Smooth muscle cell of the brain vasculature (primary cell): ENCODE data around the gene RBM43.
"Not testable (repeated sequence)": the region's sequence is repeated elsewhere in the genome, so short reads cannot be mapped to it uniquely, and the experiment has no call there.

Experiments used
- DNase-seq: peaks from one replicate; pipeline ENCODE4 v3.0.0-alpha.2; 2012; ENCODE audit warnings: low read depth, low spot score

Gene RBM43

DNA sequence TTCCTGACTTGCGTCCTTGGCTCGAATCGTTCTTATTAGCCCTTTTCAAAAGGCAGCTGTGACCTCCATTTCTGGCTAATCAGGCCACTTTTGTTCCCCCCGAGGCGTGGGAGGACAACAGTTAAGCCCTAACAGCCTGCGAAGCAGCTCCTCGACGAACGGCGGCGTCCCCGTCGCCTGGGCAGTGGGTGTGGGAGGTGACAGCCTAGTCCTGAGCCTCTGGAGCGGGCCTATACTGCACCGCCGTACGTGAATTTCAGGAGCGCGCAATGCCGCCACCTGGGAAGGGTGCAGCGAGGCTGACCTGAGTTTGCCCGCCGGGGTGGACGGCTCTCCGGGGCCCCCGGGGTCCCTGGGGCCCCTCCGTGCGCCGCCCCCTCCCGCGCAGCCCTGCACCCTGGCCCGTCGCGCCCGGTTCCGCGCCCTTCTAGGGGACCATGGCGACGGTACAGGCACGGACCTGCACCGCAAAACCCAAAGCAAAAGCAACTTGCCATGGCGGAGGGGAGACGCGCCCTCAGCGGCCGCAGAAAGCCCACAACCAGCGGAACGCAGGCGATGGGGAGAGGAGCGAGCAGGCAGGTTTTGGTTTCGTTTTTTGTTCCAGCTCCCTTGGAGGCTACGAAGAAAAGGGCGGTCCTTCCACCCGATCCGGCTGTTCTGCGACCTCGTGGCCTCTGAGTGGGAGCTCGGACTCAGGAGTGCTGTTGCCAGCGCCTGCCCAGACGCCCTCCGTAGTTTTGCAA, at the start of gene RBM43:
Gene RBM43 (minus strand): TSS at position 633 of the 746 bp plus-strand sequence. CDS start 136 bp downstream, at position 497.
- DNase-seq = peak; percentile 72

DNA sequence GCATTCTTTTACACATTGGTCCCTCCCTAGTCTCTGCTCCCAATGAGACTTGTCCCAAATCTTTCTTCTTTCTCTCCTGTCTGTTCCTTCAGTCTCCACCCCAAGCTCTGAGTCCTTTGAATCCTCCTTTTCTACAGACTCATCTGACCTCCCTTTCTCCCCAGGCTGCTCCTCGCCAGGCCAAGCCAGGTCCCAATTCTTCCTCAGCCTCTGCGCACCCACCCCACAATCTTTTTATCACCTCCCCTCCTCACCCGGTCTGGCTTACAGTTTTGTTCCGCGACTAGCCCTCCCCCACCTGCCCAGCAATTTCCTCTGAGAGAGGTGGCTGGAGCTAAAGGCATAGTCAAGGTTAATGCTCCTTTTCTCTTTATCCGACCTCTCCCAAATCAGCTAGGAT, 48.6 kb upstream of the RBM43 start:
- not testable (repeated sequence) for DNase-seq

DNA sequence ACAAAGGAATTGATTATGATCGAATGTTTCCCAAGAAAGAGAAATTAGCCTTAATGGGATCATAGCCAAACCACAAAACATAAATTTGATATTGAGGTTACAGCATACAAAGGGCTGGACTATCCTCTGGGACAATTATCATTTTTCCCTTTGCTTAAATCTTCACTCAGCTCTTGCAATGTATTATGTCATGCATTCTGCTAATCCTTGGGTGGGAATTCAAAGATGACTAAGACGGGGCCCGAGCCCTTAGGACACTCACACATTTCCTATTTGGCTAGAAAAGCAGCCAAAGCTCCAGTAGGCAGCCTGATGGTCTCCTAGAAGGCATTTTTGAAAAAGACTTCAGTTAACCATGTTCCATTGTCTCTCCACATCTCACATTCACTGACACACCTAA, 45.0 kb upstream of the RBM43 start:
- no peak for DNase-seq

DNA sequence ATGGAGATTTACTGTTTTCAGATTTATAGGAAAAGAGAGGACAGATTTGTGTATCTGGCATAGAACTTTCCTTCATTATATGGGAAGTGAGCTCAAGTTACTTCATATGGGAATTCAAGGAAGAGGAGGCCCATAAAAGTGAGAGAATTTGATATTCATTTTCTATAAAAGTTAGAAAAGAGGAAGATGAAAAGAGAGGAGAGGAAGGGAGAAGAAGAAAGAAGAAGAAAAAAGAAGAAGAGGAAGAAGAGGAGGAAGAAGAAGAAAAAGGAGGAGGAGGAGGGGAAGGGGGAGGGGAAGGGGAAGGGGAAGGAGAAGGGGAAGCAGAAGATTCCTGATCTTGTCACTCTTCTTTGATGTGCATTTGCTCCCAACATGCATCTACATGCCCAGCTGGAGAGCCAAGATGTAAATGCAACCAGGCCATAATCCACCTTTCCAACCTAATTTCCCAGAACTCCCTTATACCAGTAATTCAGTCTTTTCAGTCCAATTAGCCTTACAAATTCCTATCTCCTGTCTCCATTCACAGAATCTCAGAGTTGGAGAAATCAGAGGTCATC, 43.5 kb upstream of the RBM43 start:
- no peak for DNase-seq

DNA sequence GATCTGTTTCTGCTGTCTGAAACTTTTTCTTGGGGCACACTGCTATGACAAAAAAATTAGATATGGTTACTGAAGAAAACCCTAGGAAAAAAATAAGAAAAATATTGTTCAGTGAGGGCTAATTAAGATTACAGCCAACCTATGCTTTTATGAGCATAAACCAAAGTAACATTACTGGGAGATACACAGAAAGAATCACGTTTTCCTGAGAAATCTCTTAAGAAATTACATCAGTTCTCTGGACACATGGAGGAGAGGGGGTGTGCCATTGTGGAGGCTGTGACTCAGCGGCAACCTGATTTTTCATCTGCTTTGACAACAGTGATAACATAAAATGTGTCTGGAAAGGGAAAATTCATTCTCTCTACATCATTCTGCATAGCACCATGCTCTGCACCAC, 41.2 kb upstream of the RBM43 start:
- no peak for DNase-seq

DNA sequence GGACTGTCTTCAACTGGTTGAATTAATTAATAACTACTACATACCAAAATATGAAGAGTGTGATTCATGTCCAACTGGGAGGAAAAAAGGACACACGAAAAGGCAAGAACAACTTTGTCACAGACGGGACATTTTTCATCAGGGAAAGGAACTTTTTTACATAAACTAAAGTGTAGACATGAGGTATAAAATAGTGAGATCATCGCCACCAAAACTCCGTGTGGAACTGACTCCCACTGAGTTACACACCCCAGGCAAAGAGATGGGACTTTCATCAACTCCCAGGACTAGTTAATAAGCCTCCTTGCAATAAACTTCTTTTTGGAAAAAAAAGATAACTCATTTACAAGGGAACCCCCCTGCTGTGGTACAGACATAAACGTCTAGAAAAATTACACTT, 40.7 kb upstream of the RBM43 start:
- no peak for DNase-seq

DNA sequence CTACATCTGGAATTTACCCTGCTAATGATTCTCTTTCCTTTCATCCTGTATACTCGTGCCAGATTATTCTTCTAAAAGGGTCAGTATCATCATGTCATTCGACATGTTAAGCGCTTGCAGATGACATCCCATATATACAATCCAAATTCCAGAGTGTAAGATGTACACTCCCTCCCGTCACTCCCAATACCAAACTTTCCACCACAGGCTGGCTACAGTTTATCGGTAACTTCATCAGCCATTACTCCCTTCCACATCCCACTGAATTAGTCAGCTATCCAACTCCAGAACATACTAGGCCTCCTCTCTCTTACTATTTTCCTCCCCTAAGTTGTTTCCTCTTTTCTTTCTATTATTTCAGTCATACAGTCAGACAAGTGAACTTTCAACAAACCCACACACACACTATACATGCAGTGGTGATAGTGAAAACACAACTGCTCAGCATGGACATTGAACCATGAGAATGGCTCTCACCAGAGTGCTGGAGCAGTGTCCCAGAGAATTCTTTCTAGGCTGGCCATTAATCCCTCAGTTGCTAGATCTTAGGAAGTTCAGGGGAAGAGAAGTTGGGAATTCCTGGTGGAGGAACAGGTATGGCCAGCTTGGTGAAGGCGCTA, 38.4 kb upstream of the RBM43 start:
- DNase-seq = no peak

DNA sequence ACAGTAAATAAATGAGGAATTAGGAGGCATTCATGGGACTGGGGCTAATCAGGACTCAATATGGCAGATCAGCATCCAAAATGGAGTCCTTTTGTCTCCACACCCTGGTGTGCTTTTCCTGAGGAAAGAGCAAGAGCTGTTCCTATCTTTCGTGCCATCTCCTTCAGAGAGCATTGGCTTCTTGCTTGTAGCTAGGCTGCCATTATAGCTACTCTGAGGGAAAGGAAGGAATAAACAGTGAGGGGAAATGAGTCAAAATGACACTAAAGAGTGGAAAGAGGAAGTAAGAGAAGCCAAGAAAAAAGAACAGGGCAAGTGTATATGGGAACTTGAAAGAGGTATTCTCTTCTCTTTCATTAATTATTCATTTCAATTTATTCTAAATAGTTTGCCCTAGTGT, 36.2 kb upstream of the RBM43 start:
- DNase-seq = no peak

DNA sequence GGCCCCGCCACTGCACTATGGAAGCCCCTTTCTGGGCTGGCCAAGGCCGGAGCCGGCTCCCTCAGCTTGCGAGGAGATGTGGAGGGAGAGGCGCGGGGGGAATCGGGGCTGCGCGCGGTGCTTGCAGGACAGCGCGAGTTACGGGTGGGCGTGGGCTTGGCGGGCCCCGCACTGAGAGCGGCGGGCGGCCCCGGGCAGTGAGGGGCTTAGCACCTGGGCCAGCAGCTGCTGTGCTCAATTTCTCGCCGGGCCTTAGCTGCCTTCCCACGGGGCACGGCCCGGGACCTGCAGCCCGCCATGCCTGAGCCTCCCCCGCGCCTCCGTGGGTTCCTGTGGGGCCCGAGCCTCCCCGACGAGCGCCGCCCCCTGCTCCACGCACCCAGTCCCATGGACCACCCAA, 34.3 kb upstream of the RBM43 start:
- not testable (repeated sequence) for DNase-seq

DNA sequence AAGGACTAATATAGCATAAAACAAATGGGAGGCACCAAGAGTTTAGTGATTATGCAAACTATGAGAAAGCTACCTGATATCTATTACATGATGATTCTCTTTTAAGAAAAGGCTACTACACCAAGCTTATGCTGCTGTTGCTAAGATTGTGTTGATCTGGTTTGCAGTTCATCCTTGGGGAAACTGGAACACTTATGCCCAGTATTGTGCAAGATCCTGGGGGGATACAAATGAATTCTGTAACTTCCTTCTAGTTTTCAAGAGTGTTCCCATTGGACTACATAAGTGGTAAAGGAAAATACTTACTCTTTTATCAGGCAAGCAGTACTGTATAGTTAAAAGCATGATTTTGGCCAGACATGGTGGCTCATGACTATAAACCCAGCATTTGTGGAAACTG, 30.9 kb upstream of the RBM43 start:
- no peak for DNase-seq

DNA sequence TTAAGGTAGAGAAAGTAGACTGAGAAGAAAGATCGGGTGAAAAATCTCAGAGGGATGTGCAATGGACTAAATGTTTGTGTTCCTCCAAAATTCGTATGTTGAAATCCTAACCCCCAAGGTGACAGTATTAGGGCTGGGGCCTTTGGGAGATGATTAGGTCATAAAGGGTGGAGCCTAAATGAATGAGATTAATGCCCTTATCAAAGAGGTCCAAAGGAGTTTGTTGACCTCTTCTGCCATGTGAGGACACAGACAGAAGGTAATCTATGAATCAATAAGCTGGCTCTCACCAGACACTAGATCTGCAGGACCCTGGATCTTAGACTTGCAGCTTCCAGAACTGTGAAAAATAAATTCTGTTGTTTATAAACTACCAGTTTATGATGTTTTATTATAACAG, 30.5 kb upstream of the RBM43 start:
- DNase-seq = no peak

DNA sequence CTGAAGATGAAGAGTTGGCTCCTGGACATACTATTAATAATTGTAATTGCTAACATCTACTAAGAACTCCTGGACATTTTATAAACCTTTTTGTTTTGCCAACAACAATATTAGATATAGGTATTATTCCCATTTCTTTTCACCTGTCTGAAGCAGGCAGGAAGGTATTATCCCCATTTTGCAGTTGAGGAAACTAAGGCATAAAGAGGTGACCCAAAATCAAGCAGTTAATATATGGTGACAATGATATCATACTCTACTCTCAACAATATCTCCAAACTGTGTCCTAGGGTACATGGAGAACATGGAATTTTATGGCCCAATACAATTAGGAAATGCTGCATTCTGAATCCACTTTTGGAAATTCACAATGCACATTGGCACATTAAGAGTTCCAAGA, 29.6 kb upstream of the RBM43 start:
- DNase-seq = no peak

DNA sequence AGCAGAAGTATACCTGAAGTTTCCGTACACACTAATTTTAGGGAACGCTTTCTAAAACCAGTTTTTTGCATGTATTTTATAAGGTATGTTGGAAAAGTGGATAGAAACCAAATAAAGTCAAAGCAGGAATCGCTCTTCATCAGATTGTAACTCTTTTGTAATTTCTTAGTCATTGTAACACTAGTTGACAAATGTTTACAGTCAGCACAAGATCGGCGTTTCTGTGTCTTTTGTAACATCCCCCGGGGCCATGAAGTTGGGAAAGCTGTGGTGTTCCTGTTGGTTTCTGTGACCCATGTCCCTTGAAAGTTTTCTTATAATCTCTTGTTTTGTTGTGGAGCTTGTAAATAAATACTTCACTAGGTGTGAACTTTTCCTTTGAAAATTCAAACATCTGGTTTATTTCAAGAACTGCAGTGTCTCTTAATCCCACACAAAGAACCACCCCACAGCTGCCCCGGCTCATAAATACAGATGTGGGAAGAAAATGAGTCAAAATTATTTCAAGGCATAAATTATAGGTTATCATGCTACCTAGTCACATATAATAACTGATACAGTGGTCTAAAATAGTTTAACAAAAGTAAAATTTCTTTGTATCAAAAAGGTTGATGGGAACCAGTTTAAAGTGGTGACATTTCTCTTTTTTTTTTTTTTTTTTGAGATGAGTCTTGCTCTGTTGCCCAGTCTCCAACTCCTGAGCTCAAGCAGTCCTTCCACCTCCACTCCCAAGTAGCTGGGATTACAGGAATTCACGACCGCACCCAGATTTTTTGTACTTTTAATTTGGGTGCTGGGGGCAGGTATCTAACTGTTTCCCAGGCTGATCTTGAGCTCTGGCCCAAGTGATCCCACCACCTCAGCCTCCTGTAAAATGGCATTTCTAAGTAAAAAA, 28.6 kb upstream of the RBM43 start:
- peak; percentile 20 for DNase-seq

DNA sequence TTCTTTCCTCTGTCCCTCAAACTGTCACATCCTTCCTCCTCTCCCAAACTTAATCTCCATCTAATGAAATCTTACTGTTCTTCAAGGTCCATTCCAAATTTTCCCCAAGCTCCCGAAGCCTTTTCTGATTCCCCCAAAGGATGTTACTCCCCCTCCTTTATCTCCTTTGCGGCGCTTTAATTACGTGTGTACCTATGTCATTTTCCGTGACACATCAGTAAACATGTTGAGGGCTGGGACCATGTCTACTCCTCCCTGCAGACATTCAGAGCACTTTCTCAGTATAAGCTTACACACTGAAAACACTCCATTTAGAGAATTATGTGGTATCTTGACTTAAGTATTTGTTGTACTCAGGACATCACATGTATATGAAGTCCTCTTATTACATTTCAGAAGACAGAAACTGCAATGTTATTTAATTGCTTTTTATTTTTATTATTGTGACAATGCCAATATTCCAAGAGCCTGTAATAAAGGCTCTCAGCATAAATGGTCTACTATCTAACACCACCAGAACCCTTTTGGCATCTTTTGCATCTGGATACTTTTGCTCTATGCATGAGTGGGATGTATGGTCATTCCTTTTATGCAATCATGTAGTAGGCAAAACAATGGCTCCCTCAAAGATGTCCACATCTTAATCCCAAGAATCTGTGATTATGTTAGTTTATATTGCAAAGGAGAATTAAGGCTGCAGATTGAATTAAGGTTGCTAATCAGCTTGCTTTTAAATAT, 26.0 kb upstream of the RBM43 start:
- no peak for DNase-seq

DNA sequence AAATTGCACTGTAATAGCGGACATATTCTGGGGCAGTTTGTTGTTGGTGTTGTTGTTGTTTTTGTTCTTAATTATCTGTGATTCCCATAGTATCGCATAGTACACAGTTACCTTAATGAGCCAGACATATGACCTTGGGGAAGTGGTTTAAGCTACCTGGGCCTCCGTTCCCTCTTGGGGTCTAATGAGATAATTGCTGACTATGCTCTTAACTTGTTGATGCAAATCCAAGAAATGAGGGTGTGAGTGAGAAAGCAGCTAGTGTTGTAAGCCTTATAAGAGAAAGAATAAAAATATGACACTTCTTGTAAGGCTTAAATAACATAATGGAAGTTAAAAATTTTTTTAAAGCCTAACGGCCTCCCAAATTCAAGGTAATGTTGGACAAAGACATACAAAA, 20.7 kb upstream of the RBM43 start:
- no peak for DNase-seq

DNA sequence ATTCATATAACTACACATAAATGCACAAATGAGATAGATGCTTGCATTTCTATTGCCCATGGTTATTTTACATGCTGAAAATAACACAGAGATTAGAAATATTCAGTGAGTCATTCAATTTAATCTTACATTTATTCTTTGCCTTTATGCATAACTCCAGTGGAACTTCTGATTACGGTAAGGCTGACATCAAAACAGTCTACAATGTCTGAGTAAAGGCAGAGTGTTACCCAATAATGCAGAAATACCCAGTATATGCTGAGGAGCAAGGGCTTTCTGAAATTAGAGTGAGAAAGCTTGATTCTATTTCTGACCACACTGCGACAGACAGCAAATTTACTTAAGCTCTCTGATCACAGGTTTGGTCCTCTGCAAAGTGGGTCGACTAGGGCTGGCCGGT, 18.6 kb upstream of the RBM43 start:
- DNase-seq = no peak

DNA sequence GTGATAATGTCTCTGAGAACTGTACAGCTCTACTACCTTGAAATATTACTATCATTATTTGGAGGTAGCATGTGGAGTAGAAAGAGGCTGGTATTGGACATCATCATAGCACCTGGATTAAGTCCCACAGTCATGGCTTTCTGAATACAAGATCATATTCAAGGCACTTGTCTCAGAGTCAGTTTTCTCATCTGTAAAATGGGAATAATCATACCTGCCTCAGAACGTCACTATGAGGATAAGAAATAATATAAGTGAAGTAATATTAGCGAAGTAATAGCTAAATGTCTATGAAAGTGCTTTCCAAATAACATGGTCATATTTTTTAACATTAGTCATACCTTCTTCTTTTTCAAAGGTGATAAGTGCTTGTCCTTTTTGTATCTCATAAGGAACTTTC, 16.8 kb upstream of the RBM43 start:
- DNase-seq = no peak

DNA sequence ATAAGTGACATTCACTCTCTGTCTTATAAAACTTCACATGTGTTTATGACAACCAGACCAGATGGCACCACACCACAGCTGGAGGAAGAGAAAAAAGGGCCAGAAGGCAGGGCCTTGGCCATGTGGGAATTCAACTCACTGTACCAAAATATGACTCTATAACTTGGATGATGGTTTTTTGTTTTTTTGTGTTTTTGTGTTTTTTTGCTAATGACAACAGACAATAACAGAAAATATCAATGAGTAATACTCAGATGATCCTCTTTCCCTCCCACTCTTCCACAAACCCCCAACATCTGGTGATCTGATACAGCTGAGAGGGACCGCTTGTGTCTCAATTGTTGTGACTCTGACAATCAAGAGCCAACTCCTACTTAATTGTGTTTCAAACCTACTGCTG, 15.4 kb upstream of the RBM43 start:
- no peak for DNase-seq

DNA sequence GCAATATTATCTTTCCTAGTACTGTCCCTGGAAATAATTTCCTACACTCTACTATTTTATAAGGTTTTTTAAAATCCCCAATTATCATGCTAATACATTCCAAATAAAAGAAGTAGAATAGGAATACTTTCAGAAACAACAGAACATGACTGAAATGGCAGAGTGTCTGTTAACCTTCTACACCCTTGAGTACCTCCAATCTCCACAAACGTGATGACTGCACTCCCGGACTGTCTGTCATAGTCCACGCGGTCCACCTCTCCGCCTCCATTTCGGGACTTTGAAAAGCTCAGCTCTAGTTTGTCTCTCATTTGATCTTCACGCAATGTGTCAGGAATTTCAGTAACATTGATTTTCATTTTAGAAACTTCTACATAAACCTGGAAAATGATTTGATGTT, 13.6 kb upstream of the RBM43 start:
- no peak for DNase-seq

DNA sequence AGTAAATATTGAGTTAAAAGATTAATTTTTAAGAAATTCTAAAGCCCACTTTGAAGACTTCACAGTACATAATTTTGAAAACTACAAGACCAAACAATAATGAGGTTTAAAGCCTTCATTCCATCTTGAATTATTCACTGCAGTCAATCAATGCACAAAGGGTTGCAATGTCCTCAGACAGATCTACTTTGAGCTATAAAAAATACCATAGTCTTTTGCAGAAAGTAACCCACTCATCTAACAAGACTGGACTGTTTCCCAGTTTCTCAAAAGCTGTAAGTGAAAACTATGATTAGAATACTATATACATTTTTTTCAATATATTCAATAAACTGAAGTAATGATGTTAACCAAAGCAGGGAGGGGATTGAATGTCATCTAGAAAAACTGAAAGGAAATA, 10.2 kb upstream of the RBM43 start:
- no peak for DNase-seq

DNA sequence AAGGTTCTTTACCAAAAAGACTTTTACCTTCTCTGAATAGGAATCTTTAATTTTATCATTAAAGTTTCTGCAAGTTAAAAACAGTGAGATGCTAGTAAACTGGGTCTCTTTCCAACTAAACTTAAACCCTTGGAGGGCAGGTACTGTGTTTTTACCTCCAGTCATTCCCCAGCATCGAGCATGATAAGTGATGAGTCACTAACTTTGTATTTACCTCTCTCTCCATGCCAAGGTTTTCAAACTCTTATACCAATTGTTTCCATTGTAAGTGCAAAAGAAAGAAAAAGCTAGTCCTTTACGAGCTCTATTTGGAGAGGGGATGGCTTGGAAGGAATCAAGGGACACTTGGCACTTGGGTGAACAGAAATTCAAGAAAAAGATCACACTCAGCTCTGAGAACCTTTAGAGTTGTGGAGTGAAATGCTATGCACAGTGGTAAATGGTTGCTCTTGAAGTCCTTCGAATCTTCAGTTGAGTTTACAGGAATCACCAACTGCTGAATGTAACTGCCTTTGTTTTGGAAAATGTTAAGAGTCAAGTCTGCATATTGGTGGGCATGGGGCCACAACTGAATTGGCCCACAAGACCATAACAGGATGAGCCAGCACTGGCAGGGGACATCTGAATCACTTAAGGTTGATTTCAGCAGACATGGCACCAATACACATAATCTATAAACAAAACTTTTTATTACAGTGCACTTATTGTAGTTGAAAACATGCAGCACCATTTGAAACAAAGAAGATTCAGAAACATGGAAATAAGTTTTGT, 8.3 kb upstream of the RBM43 start:
- no peak for DNase-seq
